ENCODE measurements around the gene YIPF7.
A peak's percentile ranks its signal among the peaks of the same experiment; 100 is the strongest.

The YIPF7 gene

DNA sequence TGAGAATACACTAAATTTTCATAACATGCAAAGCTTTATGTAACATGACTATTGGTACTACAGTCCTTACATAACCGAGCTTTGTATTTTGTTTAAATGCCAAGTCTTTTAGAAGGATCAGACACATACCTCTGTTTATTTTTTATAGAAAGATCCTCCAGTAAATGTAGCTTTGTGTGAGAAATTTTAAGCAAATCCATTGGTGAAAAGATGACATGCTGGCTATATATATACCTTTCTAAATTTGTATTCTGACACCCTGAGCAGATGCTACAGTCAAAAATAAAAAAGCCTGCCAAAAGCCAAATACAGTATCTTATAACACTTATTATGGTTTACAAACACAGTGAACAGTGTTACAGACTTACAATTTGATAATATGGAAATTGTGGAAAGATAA is at the start of gene YIPF7:
YIPF7 (minus strand) TSS at position 201 of the 400 bp plus-strand sequence. CDS start 1,525 bp downstream, outside the sequence.
- no peak within 1 kb of the TSS for H3K4me3 ChIP-seq
- H3K27ac ChIP-seq = no peak within 1 kb of the TSS

DNA sequence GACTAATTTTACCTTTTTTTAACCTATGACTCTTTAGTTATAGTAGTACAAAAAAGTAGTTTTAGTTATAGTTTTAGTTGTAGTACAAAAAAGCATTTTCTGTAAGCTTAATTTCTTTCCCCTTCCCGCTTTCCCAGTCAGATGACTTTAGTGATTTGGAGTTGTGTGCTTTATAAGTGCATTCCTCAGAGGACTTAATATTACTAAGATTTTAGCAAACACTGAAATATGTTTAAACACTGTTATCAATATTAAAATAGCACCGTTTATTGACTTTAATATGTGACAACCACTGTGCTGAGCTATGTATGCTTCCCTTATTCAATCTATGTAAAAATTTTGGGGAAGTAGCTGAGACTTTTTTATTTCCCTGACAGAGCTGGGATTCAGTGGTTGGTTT is 49.6 kb upstream of the YIPF7 start:
- no peak overlapping the region for H3K27ac ChIP-seq
- no peak overlapping the region for H3K4me3 ChIP-seq

DNA sequence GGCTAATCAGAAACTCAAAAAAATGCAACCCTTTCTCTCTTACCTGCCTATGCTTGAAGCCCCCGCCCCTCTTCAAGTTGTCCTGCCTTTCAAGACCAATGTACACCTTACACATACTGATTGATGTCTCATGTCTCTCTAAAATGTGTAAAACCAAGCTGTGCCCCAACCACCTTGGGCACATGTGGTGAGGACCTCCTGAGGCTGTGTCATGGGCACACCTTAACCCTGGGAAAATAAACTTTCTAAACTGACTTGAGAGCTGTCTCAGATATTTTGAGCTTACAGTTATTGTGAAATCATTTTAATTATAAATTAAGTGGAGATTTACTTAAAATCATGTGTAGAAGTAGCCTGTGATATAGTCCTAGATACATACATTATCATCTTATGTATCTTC is 49.0 kb upstream of the YIPF7 start:
- Histone ChIP-seq H3K27ac (no peak overlapping the region), H3K4me3 (no peak overlapping the region)

DNA sequence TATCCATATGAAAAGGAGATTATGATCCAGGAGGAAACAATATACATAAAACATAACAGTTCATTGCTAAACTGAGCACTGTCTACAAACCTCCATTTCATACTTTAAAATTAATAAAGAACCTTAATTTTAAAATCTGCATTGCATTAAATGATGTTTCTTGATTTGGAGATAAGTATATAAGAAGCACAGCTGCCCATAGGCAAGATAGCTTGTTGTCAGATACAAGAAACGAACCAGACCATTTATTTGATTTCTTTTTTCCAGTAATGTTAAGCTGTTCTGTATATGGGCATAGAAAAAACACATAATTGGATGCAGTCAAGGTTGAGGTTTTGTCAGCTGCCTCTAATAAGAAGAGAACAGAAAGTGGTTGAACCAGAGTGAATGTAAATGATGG is 33.2 kb upstream of the YIPF7 start:
- H3K27ac ChIP-seq = no peak overlapping the region

DNA sequence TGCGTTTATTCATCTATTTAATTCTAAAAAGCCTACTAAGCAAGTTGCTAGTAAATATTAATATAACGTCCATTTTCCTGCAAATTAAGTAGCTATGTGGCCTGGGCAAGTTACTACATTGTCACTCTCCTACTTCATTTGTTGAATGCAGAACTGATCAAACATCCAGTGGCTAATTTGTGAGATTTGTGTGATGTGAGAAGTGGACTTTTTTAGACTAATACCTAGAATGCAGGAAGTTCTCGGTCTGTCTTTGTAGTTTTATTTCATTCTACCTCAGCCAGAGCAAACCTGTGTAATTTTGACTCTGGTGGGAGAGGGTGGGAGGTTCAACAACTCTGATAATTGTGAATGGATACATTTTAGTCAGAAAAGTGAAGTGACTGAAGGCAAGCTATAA is 27.6 kb upstream of the YIPF7 start:
- H3K27ac ChIP-seq = peak overlapping the region; percentile 84 to 98 (median 92)

More for the DNA sequence above, 33.2 kb upstream of the YIPF7 start:
- no peak overlapping the region for H3K4me3 ChIP-seq

DNA sequence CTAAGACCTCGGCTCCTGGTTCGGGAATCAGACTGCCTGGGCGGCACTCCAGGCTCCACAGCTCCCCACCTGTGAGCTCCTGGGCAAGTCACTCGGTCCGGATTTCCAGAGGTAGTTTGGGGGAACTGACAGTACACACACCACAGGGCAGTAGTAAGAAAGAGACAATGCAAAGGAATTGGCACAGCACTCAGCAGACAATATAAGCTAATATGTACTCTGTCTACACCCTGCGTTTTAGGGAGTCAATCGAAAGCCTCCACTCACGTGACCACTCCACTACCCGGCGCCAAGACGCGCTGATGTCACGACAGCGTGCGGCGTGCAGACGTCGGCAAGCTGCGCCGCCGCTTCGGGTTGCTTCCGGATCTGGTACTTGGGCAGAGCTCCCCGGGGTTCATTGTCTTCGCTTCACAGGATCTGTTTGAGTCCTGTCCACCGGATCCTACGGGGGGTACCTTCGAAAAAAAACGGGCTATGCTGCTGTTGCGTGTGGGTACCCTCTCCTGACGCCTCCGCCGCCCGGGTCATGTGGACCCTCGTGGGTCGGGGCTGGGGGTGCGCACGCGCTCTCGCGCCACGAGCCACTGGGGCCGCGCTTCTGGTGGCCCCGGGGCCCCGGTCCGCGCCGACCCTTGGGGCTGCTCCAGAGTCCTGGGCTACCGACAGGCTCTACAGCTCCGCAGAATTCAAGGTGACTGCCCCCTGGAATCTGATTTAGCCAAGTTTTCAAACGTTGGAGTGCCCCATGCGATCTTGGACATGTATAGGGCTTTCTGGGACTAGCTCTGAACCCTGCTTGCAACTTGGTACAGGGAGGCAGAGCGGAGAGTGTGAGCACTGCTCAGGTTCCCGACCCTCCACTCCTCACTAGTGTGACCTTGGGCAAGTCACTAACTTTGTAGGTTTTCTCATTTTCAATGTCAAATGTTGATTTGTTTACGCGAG is 26.9 kb upstream of the YIPF7 start, which contains the start of gene GUF1:
GUF1 (plus strand) TSS at position 327 of the 948 bp plus-strand sequence; CDS start at position 530, 203 bp downstream.
- H3K27ac ChIP-seq = peak within 1 kb of the TSS; percentile 84 to 98 (median 92)
- H3K4me3 ChIP-seq = peak within 1 kb of the TSS; percentile 68 to 96 (median 86)

More for the DNA sequence above, 27.6 kb upstream of the YIPF7 start:
- H3K4me3 ChIP-seq = peak overlapping the region; percentile 68 to 96 (median 86)

DNA sequence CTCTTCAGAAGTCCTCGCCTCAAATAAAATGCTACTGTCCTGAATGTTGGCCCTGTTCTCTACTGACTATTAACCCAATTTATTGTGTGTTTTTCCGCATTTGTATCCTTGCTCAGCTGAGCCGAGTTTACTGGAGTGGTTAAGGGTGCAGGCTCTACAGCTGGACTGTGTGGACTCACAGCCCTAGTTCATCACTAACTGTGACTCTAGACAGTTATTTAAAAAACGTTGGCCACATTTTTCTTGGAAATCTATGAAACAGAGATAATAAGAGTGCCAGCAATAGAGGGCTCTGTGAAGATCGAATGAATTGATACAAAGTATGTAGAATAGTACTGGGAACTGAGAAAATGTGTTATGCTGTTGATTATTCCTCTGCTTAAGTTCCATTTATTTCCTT is 23.9 kb upstream of the YIPF7 start:
- no peak overlapping the region for H3K4me3 ChIP-seq
- no peak overlapping the region for H3K27ac ChIP-seq

DNA sequence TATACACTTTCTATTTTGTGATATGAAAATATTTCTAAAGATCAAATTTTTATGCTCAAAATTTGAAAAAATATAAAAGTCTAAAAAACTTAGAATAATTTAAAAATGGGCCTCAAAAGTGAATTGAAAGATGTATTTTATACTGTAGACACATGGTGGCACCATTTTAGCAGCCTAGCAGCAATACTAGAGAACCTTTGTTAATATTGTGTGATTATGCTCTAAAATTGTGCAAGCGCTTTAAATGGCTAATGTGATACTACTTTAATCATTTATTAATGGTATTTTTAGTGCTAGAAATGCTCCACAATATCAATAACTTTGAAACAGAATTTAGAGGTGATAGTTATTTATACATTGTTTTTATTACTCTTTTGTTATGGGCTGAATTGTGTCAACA is 23.0 kb upstream of the YIPF7 start:
- H3K27ac ChIP-seq = no peak overlapping the region
- no peak overlapping the region for H3K4me3 ChIP-seq

DNA sequence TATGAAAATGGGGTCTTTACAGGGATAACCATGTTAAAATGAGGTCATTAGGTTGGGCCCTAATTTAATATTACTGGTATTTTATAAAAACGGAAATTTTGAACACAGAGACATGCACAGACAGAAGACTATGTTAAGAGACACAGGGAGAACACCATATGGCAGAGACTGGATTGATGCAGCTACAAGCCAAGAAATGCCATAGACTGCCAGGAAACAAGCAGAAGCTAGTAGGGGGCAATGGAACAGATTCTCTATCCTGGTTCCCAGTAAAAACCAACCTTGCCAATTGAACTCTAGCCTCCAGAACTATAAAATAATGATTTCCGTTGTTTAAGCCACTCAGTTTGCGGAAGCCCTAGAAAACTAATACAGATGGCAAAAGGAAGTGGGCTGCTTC is 20.2 kb upstream of the YIPF7 start:
- H3K27ac ChIP-seq = no peak overlapping the region
- H3K4me3 ChIP-seq = no peak overlapping the region

DNA sequence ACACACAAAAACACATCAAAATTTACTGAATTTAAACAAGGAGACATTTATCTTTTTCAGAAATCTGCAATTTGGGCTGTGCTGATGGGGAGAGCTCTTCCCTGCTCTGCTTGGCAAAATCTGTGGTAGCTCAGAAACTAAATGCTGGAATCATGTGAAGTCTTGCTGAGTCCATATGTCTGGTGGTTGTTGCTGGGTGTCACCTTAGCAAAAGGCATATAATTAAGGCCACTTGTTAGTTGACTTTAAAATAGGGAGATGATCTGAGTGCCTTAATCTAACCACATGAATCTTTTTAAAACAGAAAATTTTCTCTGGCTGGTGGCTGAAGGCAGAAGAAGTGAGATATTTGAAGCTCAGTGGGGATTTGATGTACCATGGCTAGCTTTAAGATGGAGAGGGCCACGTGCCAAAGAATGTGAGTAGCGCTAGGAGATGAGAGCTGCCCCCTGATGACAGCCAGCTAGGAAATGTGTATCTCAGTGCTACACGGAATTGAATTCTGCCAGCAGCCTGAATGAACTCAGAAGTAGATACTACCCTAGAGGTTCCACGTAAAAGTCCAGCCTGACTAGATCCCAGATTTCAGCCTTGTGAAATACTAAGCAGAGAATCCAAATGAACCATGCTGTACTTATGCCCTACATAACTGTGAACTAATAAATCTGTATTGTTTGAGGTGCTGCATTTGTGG is 19.2 kb upstream of the YIPF7 start:
- no peak overlapping the region for H3K27ac ChIP-seq
- H3K4me3 ChIP-seq = no peak overlapping the region

DNA sequence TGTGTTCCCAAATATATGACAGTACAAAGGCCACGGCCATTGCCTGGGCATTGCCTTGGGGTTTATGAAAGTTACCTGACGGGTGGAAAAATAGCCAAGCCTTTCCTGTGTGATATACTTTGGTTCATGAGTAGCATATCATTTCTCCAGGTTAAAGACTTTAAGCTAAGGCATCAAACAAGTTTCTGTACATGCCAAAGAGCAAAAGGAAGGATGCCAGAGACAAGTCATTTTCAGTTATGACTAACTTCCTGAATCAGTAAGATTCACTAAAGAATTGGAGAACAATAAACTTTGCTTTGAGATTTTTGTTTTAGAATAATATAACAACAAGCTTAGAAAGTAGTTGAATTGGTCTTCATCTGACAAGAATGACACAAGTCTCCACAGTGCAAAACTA is 17.1 kb upstream of the YIPF7 start:
- no peak overlapping the region for H3K4me3 ChIP-seq
- no peak overlapping the region for H3K27ac ChIP-seq

DNA sequence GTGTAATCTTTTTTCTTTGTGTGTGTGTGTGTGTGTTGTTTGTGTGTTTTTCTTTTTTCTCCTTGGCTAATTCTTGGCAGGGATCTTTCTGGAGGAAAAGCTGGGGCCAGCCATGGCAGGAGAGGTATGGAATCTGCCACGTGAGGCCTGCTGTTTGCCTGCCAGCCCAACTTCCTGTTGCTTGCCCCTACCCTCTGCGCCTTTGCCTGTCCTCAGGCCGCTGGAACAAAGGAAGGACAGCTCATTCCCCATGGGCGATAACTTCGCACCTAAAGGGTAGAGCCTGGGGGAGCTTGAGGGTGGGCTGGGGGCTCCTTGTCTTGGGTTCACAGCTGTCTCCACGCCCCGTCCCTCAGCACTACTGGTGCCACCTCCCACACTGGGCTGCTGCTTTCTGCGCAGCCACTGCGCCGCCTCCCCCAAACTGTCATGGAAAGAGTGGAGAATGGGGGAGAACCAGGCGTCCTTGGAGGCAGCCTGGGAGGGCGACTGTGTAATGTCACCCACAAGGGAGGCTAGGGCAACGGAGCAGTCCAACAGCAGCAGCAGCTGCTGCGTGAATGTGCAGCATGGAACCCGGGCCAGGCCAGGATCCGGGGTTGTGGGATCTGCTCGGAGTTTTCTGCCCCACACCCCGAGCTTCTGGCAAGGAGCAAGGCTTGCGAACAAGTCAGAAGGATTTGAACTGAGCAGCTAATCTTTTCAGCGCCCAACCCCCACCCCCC is 12.3 kb upstream of the YIPF7 start:
- Histone ChIP-seq H3K27ac (no peak overlapping the region), H3K4me3 (no peak overlapping the region)

DNA sequence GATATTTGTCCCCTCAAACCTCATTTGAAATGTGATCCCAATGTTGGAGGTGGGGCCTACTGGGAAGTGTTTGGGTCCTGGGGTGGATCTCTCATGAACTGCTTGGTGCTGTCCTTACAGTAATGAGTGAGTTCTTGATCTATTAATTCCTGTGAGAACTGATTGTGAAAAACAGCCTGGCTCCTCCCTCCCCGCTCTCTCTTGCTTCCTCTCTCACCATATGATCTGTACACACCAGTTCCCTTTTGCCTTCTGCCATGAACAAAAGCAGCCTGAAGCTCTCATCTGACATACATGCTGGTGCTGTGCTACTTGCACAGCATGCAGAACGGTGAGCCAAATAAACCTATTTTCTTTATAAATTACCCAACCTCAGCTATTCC is 11.2 kb upstream of the YIPF7 start:
- no peak overlapping the region for H3K4me3 ChIP-seq
- H3K27ac ChIP-seq = no peak overlapping the region

DNA sequence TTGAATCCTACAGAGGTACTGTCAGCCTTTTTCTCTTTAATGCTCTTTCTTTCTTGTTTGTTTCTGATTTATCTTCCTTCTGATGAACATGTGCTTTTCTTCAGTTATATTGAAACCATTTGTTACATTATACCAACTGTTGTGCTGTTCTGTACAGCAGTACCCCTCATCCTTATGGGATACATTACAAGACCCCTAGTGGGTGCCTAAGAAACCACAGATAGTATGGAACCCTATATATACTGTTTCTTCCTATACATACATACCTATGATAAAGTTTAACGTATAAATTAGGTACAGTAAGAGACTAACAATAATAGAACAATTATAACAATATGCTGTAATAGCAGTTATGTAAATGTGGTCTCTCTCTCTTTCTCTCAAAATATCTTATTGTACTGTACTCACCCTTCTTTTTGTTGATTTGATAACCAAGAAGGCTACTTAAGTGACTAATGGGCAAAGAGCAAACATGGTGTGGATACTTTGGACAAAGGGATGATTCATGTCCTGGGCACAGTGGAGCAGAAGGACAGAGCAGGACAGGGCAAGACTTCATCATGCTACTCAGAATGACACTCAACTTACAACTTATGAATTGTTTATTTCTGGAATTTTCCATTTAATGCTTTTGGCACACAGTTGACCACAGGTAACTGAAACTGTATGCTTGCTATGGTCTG is 10.7 kb upstream of the YIPF7 start:
- Histone ChIP-seq H3K4me3 (no peak overlapping the region), H3K27ac (no peak overlapping the region)

DNA sequence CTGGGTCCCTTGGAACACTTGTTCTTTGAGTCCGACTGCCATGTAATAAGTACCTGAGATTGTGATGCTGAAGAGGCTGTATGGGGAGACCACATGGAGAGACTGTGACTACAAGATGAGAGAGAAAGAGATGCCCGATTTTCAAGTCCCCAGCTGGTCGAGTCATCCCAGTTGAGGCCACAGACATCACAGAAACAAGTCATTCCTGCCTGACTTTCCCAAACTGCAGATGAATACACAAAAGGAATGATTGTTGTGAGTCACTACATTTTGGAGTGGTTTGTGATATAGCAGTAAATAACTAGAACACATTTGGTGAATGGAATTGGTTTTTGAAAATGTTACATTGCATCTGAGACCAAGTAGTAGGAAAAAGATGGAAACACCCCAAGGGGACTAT is 9.0 kb upstream of the YIPF7 start:
- H3K4me3 ChIP-seq = no peak overlapping the region
- no peak overlapping the region for H3K27ac ChIP-seq

DNA sequence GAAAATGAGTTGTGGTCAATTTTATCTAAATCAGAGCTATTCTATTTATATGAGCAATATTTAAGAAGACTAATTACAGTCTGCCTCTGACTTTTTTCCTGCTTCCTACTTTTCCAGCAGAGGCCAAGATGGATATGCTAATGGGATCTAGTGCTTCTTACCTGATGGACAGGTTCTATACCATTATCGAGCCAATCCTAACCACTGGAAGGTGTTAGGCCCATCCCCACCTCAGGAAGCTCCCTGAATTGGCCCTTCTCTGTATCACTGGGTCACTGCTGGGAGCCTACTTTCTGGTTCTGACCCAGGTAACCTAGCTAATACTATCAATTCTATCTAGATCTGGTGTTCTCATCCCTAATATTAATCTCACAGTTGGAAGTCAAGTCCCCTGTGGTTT is 577 bp upstream of the YIPF7 start:
- no peak overlapping the region for H3K27ac ChIP-seq

DNA sequence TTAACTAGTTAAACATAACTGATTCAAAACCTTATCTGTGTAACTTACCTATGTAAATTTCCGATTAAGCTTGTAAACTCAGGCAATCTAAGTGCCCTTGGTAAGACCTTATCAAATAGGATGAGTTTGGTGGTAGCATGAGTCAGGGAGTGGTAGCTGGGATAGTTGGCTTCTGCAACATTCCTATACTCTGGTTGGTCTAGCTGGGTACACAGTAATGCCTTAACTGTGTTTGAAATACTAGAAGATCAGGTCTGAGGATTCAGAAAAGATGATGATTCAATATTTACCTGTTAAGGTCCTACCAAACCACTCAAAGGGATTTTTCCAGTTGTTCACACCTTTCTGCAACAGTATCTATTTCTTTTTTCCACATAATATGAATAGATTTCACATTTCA is 5.3 kb downstream of the YIPF7 start:
- Histone ChIP-seq H3K4me3 (no peak overlapping the region), H3K27ac (no peak overlapping the region)

More for the DNA sequence above, 577 bp upstream of the YIPF7 start:
- H3K4me3 ChIP-seq = no peak overlapping the region

DNA sequence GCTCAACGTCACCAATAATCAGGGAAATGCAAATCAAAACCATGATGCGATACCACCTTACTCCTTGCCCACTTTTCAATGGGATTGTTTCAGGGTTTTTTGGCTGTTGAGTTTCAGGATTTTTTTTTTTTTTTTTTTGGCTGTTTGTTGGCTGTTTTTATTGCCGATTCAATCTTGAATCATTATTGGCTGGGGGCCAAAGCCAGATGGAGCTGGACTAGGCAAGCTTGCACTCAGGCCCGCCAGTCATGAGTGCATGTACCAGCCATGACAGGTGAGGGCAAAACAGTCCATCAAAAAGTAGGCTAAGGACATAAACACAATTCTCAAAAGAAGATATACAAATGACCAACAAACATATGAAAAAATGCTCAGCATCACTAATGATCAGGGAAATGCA is 13.3 kb downstream of the YIPF7 start:
- no peak overlapping the region for H3K27ac ChIP-seq

DNA sequence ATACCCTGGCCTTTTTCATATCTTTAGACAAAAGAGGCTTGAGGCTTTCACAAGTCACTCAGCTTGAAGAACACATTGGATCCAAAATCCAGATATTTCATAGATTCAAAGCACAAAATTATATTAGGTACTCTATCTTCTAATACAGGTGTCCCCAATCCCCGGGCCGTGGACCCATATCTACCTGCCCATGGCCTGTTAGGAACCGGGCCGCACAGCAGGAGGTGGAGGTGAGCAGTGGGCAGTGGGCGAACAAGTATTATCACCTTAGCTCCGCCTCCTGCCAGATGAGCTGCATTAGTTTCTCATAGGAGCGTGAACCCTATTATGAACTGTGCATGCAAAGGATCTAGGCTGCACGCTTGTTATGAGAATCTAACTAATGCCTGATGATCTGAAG is 18.7 kb downstream of the YIPF7 start:
- H3K4me3 ChIP-seq = no peak overlapping the region
- H3K27ac ChIP-seq = no peak overlapping the region

More for the DNA sequence above, 13.3 kb downstream of the YIPF7 start:
- no peak overlapping the region for H3K4me3 ChIP-seq

DNA sequence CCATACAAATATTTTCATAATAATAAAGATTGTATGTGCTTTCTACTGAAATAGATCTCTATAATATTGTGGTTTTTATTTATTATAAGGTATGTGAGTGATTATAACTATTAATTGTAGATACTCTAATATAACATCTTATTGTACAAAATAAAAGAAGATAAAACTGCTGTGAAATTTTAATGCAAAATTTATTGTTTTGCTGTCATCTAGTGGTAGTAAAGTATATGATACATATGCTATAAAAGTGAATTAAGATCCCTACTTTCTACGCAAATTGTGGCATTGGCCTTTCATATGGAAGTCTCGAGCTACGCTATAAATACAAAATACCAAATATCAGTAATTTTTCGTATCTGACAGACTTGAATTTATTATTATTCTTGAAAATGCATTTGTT is 19.3 kb downstream of the YIPF7 start:
- no peak overlapping the region for H3K27ac ChIP-seq
- no peak overlapping the region for H3K4me3 ChIP-seq
